SK-N-SH (cell line): ENCODE measurements around the gene VGLL4. TPM values are rescaled to one million over a fixed set of nuclear protein-coding genes. Genes with fewer than 3 reads are reported as not detected.
"Not testable (repeated sequence)": the region's sequence is repeated elsewhere in the genome, so short reads cannot be mapped to it uniquely, and the experiment has no call there.

Experiments
- CTCF ChIA-PET: fragments of 300-600, 350-600 bp; formaldehyde crosslinking; extraction: SDS; loops from one replicate; lab custom pipeline; 2021; lab: Yijun Ruan, JAX
- POLR2A ChIA-PET: fragments of 350-600 bp; sonication (Branson Sonifier 250); formaldehyde crosslinking; extraction: SDS; loops from one replicate; lab custom pipeline; 2020; ENCODE audit warnings: antibody characterized with exemption, inconsistent platforms; lab: Yijun Ruan, JAX
- DNase-seq: peaks from one replicate; pipeline ENCODE4 v3.0.0; 2012
- H2AFZ ChIP-seq: fragments of 200-600 bp; sonication (generic); 2 replicates; pipeline ENCODE4 v1.8.1; 2016; ENCODE audit warnings: antibody characterized with exemption, mild to moderate bottlenecking, low read depth
- H3F3A ChIP-seq: fragments of 200-600 bp; sonication (generic); replicated peaks from 2 replicates; pipeline ENCODE3; 2016; ENCODE audit warnings: antibody characterized with exemption, mild to moderate bottlenecking; ENCODE audit not compliant: insufficient read depth
- H3K27ac ChIP-seq, 2 experiments: fragments of 200-500 bp in 1 of 2; fragments of 200-600 bp in 1 of 2; sonication (Bioruptor generic) in 1 of 2; sonication (generic), shearing (Covaris generic) in 1 of 2; 2 replicates each; pipeline versions ENCODE4 v1.5.1 to v1.6.1; 2014 to 2016; ENCODE audit warnings: low read depth in 2 of 2, inconsistent platforms in 1 of 2, low read length in 1 of 2, mild to moderate bottlenecking in 1 of 2, mixed read lengths in 1 of 2
- H3K27me3 ChIP-seq: fragments of 200-600 bp; sonication (generic), shearing (Covaris generic); 2 replicates; pipeline ENCODE4 v1.6.1; 2016; ENCODE audit warnings: mixed run types; ENCODE audit not compliant: insufficient read depth
- H3K36me3 ChIP-seq, 2 experiments: fragments of 200-500 bp in 1 of 2; fragments of 200-600 bp in 1 of 2; sonication (Bioruptor generic) in 1 of 2; sonication (generic) in 1 of 2; replicated peaks in 1 of 2; 2 replicates each; pipeline versions ENCODE3 to v1.5.1; 2014 to 2016; ENCODE audit warnings: low read length in 1 of 2, mild to moderate bottlenecking in 1 of 2; ENCODE audit not compliant: insufficient read depth in 2 of 2, control insufficient read depth in 1 of 2
- H3K4me1 ChIP-seq, 2 experiments: fragments of 200-500 bp in 1 of 2; fragments of 200-600 bp in 1 of 2; sonication (Bioruptor generic) in 1 of 2; sonication (generic), shearing (Covaris generic) in 1 of 2; 2 replicates each; pipeline versions ENCODE4 v1.5.1 to v1.6.1; 2014 to 2016; ENCODE audit warnings: low read depth in 1 of 2, low read length in 1 of 2, mixed run types in 1 of 2; ENCODE audit not compliant: insufficient read depth in 2 of 2, control insufficient read depth in 1 of 2
- H3K4me2 ChIP-seq: fragments of 200-600 bp; sonication (generic), shearing (Covaris generic); 2 replicates; pipeline ENCODE4 v1.6.1; 2017; ENCODE audit warnings: mixed run types
- H3K4me3 ChIP-seq, 2 experiments: fragments of 200-500 bp in 1 of 2; fragments of 200-600 bp in 1 of 2; sonication (Bioruptor generic) in 1 of 2; sonication (generic), shearing (Covaris generic) in 1 of 2; 2 replicates each; pipeline versions ENCODE4 v1.5.1 to v1.8.1; 2014 to 2016; ENCODE audit warnings: low read depth in 2 of 2, inconsistent platforms in 1 of 2, low read length in 1 of 2, mild to moderate bottlenecking in 1 of 2, mixed read lengths in 1 of 2, moderate library complexity in 1 of 2
- H3K79me2 ChIP-seq: fragments of 200-600 bp; sonication (generic); 2 replicates; pipeline ENCODE4 v1.8.1; 2017; ENCODE audit warnings: mild to moderate bottlenecking; ENCODE audit not compliant: insufficient read depth
- H3K9ac ChIP-seq: fragments of 200-600 bp; sonication (generic); 2 replicates; pipeline ENCODE4 v1.6.1; 2017; ENCODE audit warnings: mixed run types
- H3K9me2 ChIP-seq: fragments of 200-600 bp; sonication (generic); 2 replicates; pipeline ENCODE4 v1.6.1; 2017; ENCODE audit warnings: mixed run types
- H3K9me3 ChIP-seq: fragments of 200-600 bp; sonication (generic); 2 replicates; pipeline ENCODE4 v1.6.1; 2017; ENCODE audit warnings: mixed run types, mild to moderate bottlenecking, moderate library complexity
- H4K20me1 ChIP-seq: fragments of 200-600 bp; sonication (generic); 2 replicates; pipeline ENCODE4 v1.6.1; 2017; ENCODE audit warnings: mild to moderate bottlenecking, mixed run types; ENCODE audit not compliant: insufficient read depth
- ELF1 ChIP-seq: IDR thresholded peaks from 2 replicates; pipeline ENCODE4 v1.4.0; 2012
- EP300 ChIP-seq, 2 experiments: IDR thresholded peaks; 2 replicates each; pipeline versions ENCODE4 v1.4.0 to v1.6.1; 2012; ENCODE audit warnings: borderline replicate concordance in 1 of 2, low read depth in 1 of 2, low read length in 1 of 2
- FOXJ3 ChIP-seq: sonication (generic); formaldehyde crosslinking; IDR thresholded peaks from 2 replicates; pipeline ENCODE4 v1.5.1; 2020; ENCODE audit warnings: mild to moderate bottlenecking, missing genetic modification reagents
- JUND ChIP-seq: IDR thresholded peaks from 2 replicates; pipeline ENCODE4 v1.4.0; 2012
- MAX ChIP-seq: IDR thresholded peaks from 2 replicates; pipeline ENCODE4 v1.4.0; 2012; ENCODE audit warnings: low read depth
- NFIC ChIP-seq: IDR thresholded peaks from 2 replicates; pipeline ENCODE4 v1.4.0; 2012; ENCODE audit warnings: borderline replicate concordance
- PBX3 ChIP-seq: IDR thresholded peaks from 2 replicates; pipeline ENCODE4; 2012
- POLR2AphosphoS5 ChIP-seq: IDR thresholded peaks from 2 replicates; pipeline ENCODE4 v1.6.1; 2012; ENCODE audit warnings: low read depth, low read length
- RAD21 ChIP-seq: IDR thresholded peaks from 2 replicates; pipeline ENCODE4 v1.6.1; 2012; ENCODE audit warnings: mild to moderate bottlenecking, low read length
- RFX5 ChIP-seq: IDR thresholded peaks from 2 replicates; pipeline ENCODE4 v1.6.1; 2012; ENCODE audit warnings: mild to moderate bottlenecking, improper control_type of control experiment, low read length
- RXRA ChIP-seq: IDR thresholded peaks from 2 replicates; pipeline ENCODE4 v1.4.0; 2012; ENCODE audit warnings: low read depth, mild to moderate bottlenecking, borderline replicate concordance
- SIN3A ChIP-seq: IDR thresholded peaks from 2 replicates; pipeline ENCODE4 v1.6.1; 2012; ENCODE audit warnings: low read depth, mild to moderate bottlenecking, low read length, moderate library complexity, borderline replicate concordance
- SMC3 ChIP-seq: IDR thresholded peaks from 2 replicates; pipeline ENCODE4 v1.6.1; 2012; ENCODE audit warnings: low read depth, low read length, improper control_type of control experiment
- TAF1 ChIP-seq: IDR thresholded peaks from 2 replicates; pipeline ENCODE4 v1.6.1; 2012; ENCODE audit warnings: low read depth, mild to moderate bottlenecking, low read length, moderate library complexity, borderline replicate concordance
- TEAD4 ChIP-seq: IDR thresholded peaks from 2 replicates; pipeline ENCODE4 v1.4.0; 2012; ENCODE audit warnings: mild to moderate bottlenecking, borderline replicate concordance; ENCODE audit not compliant: insufficient read depth
- YY1 ChIP-seq: IDR thresholded peaks from 2 replicates; pipeline ENCODE4 v1.4.0; 2012; ENCODE audit warnings: low read depth, mild to moderate bottlenecking
- ZBTB33 ChIP-seq: IDR thresholded peaks from 2 replicates; pipeline ENCODE4 v1.4.0; 2012; ENCODE audit warnings: low read depth, borderline replicate concordance
- WGBS: methylation state at CpG from one replicate; pipeline ENCODE4 v1.1.6; 2017; ENCODE audit warnings: low lambda C conversion rate; 5-methylcytosine and 5-hydroxymethylcytosine counted together
- polyA plus RNA-seq, 3 experiments: library from polyadenylated mRNA; depleted of rRNA; stranded (reverse); fragments of >200 nt; gene quantifications; 2 replicates each; pipeline ENCODE4 v1.2.3, GENCODE V29; 2012

The VGLL4 gene
- polyA plus RNA-seq, 1 of the 3 experiments (the other 2 are of a cell fraction) = 48.9 TPM

GRCh38 chr3:11530153-11530721 is 113.5 kb downstream of the VGLL4 start (continued):
- TF ChIP-seq RXRA (peak; percentile 42; the same call in 1 of the 2 replicates), RFX5 (no peak), POLR2AphosphoS5 (no peak)

- TF ChIP-seq ZBTB33 (no peak), PBX3 (no peak), SMC3 (no peak), SIN3A (no peak), RAD21 (no peak), ELF1 (no peak), EP300 (IDR thresholded peaks at IDR 0.05; ENCODE audit: borderline replicate concordance in 1 of 2, low read depth in 1 of 2, low read length in 1 of 2) (no peak), TEAD4 (no peak), NFIC (no peak), MAX (no peak), RFX5 (no peak), JUND (no peak), YY1 (no peak), FOXJ3 (CRISPR knock-in tag) (no peak), TAF1 (no peak)
- Histone ChIP-seq H3F3A (peaks cover 17% of the 10 kb centered on the region), H4K20me1 (no peaks in the 10 kb centered on the region), H3K27ac (peak overlapping the region in 1 of 2 experiments; percentile 71; a peak in 2 of 4 replicates), H3K79me2 (no peaks in the 10 kb centered on the region), H3K9me3 (no peaks in the 10 kb centered on the region), H3K9me2 (no peaks in the 10 kb centered on the region), H3K36me3 (peaks cover 0 to 9% of the 10 kb centered on the region in 2 experiments), H2AFZ (no peak overlapping the region), H3K4me2 (no peak overlapping the region), H3K4me3 (no peak overlapping the region), H3K4me1 (peaks cover 6 to 27% of the 10 kb centered on the region in 2 experiments; a peak in 3 of 4 replicates), H3K9ac (no peak overlapping the region), H3K27me3 (no peaks in the 10 kb centered on the region)
- DNase-seq = no peak
- CTCF ChIA-PET = no interaction called here
- POLR2A ChIA-PET = no interaction called here
- 96% methylated on average over 4 of the region's 4 CpGs for WGBS
These were observed 114.4 kb downstream of the VGLL4 start for GRCh38 chr3:11529281-11529680.

GRCh38 chr3:11526121-11526520 is 117.6 kb downstream of the VGLL4 start:
- H3K9ac ChIP-seq, POLR2A ChIA-PET: not testable (repeated sequence)

More at GRCh38 chr3:11526121-11526520, 117.6 kb downstream of the VGLL4 start:
- CTCF ChIA-PET, H4K20me1 ChIP-seq, H3K4me3 ChIP-seq, H3K79me2 ChIP-seq, H3K9me3 ChIP-seq, H3K4me2 ChIP-seq, H3K36me3 ChIP-seq, H3K27ac ChIP-seq, H2AFZ ChIP-seq, H3K9me2 ChIP-seq, DNase-seq, H3K27me3 ChIP-seq: not testable (repeated sequence)
- peaks cover 20% of the 10 kb centered on the region for H3F3A ChIP-seq
- peaks cover 4 to 18% of the 10 kb centered on the region in 2 experiments; a peak in 3 of 4 replicates for H3K4me1 ChIP-seq
- 95% methylated on average over 5 of the region's 5 CpGs for WGBS
